GM19238 (cell line): ENCODE measurements around the gene OR6X1.

ENCODE experiments used
- DNase-seq: peaks from one replicate; pipeline ENCODE4 v3.0.0; 2011; ENCODE audit warnings: low spot score; ENCODE audit not compliant: insufficient read length

The OR6X1 gene

DNA sequence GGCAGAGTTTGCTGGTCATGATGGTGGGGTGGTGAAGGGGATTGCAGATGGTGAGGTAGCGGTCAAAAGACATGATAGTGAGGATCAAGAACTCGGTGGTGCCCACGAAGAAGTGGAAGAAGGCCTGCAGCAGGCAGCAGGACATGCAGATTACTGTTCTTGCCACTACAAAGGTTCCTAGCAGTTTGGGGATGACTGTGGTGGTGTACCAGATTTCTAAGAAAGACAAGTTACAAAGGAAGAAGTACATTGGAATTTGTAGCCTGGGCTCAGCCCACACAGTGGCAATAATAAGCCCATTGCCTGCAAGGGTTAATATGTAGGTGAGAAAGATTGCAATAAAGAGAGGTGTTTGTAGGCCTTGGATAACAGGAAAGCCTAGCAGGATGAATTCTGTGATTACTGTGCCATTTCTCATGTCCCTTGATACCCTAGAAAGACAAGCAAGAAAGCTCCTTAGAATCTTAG is at the start of gene OR6X1:
Gene OR6X1 (minus strand): TSS at position 418 of the 468 bp plus-strand sequence. CDS start 0 bp downstream, at position 418.
- DNase-seq: no peak

DNA sequence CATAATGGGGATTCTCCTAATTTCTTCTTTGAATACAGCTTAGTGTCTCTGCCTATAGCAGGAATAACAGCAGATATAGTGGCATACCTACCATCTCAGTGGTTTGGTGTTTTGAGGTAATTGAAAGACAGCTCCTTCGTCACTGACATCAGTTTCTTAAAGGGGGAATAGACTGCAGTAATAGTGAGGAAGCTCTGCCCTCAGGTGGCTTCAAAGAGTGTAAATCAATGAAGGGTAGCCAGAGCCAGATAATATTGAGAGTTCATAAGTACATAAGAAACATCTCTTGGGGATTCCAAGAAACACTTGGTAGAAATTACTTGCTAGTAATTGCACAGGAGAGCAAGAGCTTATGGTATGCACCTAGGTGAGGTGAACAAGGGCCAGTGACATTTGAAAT is 47.4 kb upstream of the OR6X1 start:
- DNase-seq: no peak

DNA sequence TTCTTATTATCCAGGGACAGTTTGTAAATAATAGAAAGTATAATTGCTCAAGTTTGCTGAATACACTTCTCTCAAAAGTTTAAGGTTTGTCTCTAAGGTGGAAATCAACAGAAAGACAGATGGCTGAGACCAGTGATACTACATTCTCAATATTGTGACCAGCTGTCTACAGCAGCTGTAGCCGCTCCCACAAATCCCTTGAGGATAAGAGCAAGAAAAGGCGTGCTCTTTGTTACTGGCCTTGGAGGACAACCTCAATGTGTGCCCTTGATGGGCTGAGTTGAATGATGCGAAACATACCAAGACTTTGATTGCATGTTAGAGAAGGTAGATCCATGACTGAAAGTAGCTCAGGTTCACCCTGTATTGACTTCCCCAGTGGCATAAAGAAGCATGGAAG is 45.7 kb upstream of the OR6X1 start:
- DNase-seq: no peak

DNA sequence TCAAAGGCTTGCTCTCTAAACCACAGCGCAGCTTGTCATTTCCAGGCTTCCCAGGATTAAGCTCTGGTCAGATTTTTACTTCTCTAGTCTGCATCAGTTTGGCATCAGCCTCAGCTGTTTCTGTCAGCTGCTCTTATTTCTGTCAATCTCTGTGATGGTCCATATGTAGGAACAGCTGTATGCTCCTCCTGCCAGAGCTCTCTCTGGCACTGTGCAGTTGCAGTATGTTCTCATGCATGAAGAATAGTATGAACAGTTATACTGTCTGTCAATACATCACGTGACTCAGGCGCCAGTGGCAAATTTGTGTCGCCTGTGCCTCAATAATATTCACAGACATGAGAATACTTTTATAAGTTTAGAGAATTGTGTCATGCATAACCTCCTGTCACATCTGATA is 45.1 kb upstream of the OR6X1 start:
- no peak for DNase-seq

DNA sequence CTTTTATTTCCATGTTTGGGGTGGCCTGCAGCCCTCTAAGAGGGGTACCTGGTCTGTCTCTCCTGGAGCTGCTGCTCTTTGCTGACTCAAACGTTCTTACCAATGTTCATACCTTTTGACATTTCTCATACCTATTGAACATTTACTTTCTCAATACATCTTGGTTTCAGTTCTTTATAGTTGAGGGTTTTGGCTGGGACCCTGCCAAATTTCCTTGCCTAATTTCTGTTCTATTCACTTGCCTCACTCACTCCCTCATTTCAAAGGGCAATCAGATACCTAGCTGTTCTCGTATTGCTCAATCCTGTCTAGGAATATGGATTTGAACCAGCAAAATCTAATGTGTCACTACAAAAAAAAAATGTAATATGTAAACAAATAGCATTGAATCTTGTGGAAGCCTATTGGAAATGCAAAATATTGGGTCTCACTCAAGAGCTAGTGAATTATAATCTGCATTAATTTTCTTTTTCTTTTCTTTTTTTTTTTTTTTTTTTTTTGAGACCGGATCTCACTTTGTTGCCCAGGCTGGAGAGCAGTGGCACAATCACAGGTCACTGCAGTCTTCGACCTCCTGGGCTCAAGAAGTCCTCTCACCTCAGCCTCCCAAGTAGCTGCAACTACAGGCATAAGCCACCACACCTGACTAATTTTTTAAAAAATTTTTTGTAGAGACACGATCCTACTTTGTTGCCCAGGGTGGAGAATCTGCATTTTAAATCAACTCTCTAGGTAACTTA is 44.4 kb upstream of the OR6X1 start:
- DNase-seq: no peak

GRCh38 chr11:123798079-123798478 is 43.8 kb upstream of the OR6X1 start:
- no peak for DNase-seq

DNA sequence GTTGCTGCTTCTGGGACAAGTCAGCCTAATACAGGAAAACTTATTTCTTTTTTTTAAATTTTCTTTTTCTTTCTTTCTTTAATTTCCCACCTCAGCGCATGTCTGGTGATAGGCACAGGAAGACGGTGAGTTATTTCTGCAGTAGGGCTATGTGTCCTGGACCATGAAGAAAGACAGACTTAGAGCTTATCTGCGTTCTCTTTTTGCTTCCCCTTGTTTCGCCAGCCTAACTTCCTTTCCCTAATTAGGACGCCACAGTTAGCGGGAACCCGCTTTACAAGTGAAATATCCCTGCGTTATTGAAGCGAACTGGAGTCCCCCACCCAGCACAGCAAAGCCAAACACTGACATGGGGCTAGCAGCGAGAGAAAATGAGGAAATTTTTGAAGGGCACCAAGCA is 43.2 kb upstream of the OR6X1 start:
- no peak for DNase-seq

DNA sequence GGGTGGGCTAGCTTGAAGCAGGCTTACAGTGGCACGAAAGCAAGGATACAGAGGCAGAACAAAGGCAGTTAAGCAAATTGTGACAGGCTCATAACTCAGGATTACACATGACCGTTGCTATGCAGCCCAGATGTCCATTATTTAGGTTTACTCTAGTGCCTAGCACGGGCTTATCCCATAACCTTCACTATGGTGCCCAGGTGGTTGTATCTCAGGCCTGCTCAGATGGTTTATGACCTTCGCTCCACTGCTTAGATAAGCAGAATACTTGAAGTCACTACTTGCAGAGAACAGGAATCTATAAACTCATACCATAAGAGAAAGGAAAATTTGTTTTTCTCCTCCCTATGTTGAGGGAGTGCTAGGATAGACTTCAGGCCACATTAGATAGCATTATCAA is 42.8 kb upstream of the OR6X1 start:
- no peak for DNase-seq

GRCh38 chr11:123796226-123796625 is 41.9 kb upstream of the OR6X1 start:
- DNase-seq: no peak

- no peak for DNase-seq
Measured at GRCh38 chr11:123783536-123783935, 29.2 kb upstream of the OR6X1 start.

DNA sequence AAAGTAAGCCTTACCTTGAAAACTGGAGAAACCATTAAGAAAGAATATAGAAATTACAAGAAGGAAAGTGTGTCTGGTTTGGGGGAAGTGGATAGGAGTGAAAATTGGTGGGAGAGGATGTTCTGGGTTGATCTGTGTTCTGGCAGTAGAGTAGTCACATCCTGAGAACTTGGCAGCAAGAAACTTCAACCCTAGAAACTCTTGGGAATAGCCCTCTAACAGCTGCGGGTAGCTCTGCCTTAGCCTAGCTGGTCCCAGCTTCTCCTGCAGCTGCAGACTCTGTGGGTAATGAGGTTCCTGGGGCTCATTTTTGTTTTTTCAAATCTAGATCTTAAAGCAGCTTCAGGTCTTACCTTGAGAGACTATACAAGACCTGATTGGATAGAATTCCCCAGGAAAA is 24.2 kb upstream of the OR6X1 start:
- no peak for DNase-seq

- DNase-seq: no peak
Measured at GRCh38 chr11:123775715-123776549, 21.6 kb upstream of the OR6X1 start.

- DNase-seq: no peak
Measured at GRCh38 chr11:123775289-123775688, 21.0 kb upstream of the OR6X1 start.

DNA sequence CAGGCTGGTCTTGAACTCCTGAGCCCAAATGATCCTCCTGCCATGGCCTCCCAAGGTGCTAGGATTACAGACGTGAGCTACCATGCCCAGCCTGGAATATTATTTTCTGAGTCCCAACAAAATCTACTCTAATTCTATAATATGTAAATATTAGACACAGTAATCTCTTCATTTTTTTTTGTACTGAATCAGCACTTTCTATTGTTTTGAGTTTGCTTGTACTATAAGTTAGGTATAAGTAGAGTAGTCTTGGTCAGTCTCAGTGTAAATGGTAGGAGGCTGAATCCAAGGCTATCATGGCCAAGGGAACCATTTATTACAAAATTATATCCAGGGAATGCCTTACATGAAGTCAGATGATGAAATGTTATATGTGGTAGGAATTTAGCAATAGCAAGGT is 19.6 kb upstream of the OR6X1 start:
- no peak for DNase-seq

GRCh38 chr11:123773026-123773425 is 18.7 kb upstream of the OR6X1 start:
- DNase-seq: no peak

DNA sequence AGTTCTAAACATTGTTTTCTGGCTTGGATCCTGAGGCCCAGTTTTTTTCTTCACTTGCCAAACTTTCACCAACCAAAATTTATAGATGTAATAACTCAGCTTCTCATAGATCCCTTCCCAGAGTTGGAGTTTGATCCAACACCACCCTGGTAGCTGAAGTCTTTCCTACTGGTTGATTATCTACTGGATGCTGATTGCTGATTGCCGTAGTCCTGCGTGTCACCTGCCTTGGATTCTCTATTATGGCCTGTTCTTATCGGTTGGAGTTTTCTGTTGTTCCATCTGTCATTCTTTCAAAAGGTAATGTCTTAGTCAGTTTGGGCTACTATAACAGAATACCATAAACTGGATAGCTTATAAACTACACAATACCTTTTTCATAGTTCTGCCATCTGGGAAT is 17.3 kb upstream of the OR6X1 start:
- DNase-seq: no peak

DNA sequence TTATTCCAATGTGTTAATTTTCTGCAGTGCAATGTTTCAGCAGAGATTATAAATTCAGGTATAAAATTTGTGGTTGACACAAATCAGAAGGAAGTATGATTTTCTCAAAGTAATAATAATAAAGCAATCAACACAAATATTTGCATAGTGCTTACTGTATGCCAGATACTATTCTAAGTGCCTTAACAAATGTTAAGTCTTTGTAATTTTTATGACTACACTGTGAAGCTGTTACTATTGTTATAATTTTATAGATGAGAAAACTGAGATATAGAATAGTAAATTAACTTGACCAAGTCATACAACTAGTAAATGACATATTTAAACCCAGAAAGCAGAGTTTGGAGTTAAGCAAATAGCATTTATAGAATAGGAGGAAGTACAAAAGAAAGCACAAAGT is 16.4 kb upstream of the OR6X1 start:
- DNase-seq: no peak

DNA sequence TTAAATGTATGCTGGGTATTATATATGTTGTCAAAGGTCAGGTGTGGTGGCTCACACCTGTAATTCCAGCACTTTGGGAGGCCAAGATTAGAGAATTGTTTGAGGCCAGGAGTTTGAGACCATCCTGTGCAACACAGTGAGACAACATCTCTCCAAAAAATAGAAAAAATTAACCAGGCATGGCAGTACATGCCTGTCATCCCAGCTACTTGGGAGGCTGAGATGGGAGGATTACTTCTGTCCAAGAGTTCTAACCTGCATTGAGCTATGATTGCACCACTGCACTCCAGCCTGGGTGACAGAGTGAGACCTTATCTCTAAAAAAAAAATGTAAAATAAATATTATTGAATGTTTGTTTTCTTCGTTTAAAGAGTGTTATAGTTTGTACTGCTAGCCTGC is 11.3 kb upstream of the OR6X1 start:
- DNase-seq: no peak

DNA sequence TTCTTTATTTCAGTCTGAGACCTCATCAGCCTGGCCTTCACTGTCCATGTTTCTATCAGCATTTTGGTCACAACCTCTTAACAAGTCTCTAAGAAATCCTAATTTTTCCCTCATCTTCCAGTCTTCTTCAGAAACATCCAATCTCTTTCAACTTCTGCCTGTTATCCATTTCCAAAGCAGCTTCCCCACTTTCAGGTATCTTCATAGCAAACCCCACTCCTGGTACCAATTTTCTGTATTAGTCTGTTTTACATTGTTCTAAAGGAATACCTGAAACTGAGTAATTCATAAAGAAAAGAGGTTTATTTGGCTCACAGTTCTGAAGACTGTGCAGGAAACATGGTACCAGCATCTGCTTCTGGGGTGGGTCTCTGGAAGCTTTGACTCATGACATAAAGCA is 8.1 kb upstream of the OR6X1 start:
- no peak for DNase-seq

GRCh38 chr11:123760894-123761293 is 6.6 kb upstream of the OR6X1 start:
- no peak for DNase-seq

- DNase-seq: no peak
Measured at GRCh38 chr11:123757976-123758375, 3.7 kb upstream of the OR6X1 start.

- DNase-seq: no peak
Measured at GRCh38 chr11:123755813-123756212, 1.5 kb upstream of the OR6X1 start.

DNA sequence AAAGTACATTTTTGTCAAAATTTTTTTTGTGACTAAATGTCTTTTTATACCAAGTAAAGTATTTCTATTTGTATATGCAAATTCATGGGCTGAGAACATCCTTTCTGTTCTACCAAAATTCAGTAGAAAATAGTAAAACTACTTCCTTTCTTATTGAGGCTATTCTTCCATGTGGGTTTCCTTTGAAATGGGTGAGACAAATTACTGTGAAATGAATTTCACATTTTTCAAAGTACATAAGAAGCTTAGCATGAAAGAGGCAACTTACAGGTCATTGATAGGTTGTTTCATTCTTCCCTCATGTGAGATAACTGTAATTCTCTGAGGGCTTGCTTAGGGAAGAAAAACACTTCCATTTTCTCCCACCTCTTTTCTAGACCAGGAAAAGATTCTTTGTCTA is 1.0 kb upstream of the OR6X1 start:
- no peak for DNase-seq
